ENCODE results near the gene GAN.

GAN gene, protein sequence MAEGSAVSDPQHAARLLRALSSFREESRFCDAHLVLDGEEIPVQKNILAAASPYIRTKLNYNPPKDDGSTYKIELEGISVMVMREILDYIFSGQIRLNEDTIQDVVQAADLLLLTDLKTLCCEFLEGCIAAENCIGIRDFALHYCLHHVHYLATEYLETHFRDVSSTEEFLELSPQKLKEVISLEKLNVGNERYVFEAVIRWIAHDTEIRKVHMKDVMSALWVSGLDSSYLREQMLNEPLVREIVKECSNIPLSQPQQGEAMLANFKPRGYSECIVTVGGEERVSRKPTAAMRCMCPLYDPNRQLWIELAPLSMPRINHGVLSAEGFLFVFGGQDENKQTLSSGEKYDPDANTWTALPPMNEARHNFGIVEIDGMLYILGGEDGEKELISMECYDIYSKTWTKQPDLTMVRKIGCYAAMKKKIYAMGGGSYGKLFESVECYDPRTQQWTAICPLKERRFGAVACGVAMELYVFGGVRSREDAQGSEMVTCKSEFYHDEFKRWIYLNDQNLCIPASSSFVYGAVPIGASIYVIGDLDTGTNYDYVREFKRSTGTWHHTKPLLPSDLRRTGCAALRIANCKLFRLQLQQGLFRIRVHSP

DNA sequence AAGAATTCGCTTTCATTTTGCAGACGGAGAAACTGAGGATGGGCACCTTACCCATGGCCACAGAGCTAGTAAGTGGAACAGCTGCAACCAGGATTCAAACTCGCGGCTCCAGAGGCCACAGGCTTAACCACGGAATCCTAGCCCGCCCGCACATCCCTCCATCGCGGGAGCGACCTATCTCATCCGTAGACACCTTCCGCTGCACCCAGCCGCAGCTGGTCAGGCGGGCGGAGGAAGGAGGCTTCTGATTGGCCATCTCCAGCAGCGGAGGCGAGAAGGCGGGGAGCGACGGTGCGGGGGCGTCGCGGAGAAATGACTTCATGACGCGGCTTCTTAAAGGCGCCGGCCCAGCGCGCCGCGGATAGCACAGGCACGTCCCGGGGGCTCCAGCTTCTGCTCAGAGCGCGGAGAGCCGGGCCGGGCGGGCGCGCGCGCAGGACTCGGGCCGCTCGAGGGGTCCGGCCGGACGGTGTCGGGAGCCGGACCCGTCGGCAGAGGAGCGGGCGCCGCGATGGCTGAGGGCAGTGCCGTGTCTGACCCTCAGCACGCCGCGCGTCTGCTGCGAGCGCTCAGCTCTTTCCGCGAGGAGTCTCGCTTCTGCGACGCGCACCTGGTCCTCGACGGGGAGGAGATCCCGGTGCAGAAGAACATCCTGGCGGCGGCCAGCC lies at the start of gene GAN:
Gene GAN, plus strand, starts transcription at position 360 of the 668 bp plus-strand sequence. Its CDS starts 152 bp downstream, at position 512.
- DNase-seq: peak; percentile 91

DNA sequence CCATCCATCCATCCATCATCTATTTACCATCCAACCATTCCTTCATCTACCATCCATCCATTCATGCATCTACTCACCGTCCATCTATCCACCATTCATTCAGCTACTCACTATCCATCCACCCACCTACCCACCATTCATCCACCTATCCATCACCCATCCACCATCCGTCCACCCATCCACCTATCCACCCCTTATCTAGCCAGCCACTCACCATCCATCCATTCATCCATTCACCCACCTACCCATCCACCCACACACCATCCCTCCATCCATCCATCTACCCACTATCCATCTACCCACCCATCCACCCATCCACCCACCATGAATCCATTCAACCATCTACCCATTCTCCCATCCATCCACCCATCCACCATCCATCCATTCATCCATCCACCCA lies 49.7 kb upstream of the GAN start:
- no peak for DNase-seq

DNA sequence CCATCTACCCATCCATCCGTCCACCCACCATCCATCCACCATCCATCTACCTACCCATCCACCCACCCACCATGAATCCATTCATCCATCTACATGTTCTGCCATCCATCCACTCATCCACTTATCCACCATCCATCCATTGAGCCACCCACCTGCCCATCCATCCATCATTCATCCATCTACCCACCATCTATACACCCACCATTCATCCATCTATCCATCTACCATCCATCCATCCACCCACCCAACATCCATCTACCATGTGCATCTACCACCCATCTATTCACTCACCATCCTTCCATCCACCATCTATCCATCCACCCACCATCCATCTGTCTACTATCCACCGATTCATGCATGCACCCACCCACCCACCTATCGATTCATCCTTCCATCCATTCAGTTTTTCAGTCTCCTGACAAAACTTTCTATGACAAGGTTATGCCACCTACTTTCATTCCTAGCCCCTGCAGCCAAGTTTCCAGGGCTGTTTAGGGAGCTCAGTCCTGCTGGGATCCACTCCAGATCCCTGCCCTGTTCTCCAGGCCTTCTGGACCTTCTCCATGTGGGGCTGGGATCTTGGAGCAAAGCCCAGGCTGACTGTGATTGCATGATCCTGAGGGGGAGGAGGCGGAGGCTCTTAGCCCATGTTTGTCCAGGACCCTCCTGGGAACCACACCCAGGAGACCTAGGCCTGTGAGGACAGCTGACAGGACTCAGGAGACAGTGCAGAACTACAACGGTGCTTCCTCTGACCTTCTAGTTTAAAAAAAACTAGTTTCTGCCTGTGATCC lies 48.9 kb upstream of the GAN start:
- no peak for DNase-seq

DNA sequence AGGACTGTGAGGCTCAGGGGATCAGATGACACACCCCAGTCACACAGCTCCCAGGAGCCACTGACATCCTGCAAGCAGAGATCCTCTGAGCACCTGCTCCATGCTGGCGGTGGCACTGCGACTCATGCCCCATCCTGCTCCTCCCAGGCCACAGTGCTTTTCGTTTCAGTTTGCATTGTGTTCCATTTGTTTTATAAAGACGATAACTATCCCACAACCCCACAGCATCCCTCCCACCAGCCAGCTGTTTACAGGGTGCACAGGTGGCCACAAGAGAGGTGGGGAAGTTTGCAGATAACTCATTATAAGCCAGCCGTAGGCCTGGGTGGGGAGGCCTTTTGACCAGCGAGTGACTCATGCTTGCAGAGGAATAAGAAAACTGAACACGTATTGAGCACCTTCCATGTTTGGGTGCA lies 48.1 kb upstream of the GAN start:
- DNase-seq: no peak

DNA sequence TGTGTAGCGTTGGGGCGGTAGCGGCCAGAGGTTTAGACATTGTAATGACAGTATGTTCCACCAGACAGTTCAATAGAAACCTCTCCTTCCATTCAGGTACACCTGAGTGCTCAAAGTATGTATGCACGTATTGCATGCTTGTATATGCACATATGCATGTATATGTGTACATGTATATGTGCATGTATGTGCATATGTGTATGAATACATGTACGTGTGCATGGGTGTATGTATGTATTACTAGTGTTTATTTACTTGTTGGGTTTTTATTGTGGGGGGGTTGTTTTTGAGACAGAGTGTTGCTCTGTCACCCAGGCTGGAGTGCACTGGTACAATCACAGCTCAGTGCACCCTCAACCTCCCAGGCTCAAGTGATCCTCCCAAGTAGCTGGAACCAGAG lies 46.3 kb upstream of the GAN start:
- DNase-seq: no peak

DNA sequence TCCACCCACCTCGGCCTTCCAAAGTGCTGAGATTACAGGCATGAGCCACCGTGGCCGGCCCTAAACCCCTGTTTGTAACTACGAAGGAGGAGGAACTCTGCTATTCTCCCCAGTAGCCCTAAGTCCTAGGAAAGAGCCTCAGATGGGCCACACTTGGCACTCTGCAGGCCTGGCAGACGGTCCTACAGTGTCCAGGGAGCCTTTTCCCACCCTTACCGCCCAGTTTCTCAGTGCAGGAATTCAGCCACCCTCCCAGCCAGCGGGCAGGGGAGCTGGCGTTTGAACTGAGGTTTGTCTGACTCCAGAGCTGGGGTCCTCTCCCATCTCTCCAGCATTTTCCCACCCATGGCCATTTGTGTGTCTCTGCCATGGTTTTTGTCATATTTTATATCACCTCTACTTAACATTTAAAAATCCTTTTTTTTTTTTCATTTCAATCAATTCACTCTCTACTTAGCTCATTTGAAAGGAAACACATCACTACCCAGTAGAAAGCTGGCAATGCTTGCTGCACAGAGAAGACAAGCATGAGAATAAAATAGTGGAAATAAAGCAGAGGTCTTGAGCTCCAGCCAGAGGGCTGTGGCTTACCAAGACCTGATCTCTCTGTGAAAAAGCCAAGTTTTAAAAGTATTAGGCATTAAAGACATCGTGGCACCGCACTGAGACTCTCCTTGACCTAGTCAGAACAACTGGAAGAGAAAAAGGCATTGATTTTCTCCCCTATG lies 41.4 kb upstream of the GAN start:
- no peak for DNase-seq

DNA sequence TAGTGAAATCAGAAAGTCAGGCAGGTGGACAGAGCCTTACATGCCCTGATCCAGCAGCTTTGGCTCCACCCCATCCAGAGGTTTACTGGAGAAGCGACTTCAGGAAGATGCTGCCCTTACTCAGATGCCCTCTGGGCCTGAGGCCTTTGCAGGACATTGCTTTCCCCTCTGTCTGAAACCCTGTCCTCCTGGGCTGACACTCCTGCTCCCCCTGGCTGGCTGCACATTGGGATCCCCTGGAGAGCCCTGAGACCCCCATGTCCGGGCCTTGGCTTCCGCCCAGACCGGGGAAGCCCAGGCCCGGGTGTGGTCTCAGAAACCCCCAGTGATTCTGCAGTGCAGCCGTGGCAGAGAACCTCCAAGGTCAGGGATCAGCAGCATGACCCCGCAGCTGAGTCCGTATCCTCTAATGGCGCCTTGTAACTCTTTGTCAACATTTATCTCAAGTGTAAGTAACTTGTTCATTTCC lies 39.7 kb upstream of the GAN start:
- no peak for DNase-seq

DNA sequence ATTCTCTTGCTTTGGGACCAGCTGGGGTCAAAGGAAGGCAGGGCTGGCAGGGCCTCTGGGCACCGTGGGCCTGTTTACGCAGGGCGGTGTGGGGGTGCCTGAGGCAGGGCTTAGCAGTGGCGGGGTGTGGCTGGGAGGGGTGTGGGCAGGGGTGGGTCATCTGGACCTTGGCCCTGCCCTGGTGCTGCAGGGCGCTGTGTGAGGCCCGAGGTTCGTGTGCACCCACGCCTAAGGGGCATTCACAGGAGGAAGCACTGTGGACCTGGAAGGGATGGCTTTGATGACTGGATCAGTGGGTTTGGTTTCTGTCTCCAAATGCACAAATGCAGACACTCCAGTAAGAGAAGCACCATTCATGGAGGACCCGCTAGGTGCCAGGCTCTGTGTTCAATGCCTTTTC lies 39.0 kb upstream of the GAN start:
- no peak for DNase-seq

DNA sequence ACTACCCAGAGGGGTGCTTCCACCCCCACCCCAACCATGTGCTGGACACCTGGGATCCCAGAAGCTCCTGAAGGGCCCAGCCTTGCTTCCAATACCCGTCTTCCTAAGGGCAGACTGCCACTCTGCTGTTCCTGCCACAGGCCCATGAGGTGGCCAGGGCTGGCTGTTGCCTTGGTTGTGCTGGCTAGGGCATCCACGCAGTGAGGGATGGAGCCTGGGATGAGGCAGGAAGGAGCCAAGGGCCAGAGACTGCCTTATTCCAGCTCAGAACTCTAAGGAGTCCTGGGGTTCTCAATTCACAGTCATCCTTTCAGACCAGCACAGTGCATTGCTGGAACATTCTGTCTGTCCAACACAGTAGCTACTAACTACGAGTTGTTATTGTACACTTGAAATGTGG lies 38.4 kb upstream of the GAN start:
- DNase-seq: no peak

DNA sequence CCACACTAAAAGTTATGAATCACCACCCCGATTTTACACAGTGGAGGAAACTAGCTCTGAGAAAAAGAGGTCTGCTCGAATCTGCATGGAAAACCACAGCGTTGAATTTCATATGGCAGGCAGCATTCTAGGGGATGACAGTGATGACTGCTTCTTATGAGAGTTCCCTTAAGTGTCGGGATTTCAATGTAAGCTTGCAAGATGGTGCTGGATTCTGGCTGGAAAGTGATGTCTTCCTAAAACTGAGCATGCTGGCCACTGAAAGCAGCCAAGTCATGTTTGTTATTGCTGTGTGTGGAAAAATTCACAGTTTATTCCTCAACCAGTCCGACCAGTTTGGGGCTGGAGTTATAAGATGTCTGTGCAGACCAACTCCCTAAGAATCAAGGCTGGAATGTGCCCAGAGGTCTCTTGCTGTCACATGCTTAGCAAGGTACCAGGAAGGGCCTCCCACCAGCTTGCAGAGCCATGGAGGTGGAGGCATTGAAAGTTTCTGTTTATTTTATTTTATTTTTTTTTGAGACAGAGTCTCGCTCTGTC lies 37.2 kb upstream of the GAN start:
- DNase-seq: no peak

DNA sequence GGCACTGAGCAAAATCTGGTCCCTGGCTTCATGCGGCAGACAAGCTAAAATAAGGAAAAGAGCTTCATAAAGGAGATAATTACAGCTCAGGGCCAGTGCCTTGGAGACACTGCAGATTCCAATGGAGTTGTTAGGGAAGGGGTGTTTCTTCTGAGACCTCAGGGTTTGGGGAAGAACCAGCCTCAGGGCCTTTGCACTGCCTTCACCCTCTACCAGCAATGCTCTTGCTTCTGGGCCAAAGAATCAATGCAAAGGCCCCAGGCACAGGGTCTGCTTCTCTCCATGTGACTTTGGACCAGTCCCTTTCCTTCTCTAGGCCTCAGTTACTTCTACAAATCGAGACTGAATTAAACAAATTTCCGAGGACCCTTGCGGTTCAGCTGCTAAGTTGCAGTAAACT lies 36.2 kb upstream of the GAN start:
- DNase-seq: no peak

DNA sequence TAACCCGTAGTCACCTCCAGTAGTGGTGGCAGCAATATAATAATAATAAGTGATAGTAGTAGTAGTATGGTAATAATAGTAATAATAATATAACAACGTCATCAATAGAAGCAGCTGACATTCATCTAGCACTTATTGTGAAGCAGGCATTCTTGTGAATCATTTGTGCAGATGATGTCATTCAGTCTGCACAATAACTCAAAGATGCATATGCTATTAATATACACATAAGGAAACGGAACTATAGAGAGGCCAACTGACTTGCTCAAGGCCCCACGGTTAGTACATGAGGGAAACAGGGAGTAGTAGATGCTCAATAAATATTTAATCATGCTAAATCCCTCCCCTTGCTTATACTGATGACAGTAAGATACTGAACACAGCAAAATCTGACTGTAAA lies 35.4 kb upstream of the GAN start:
- DNase-seq: no peak

DNA sequence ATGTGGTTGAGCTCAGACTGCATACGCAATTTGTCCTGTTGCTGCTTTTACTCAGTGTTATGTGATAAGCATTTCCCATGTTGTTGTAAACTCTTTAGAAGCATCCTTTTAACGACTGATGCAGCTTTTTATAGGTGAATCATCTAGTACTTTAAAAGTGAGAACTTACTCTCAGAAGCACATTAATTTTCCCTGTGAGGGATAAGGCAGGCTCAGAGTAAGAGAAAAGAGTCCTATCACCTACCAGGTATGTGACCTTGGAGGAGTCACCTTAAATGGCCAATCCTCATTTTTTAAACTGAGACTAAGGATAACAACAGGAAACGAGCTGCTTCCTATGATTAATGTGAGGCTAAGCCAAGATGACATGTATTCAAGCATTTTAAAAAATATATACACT lies 34.4 kb upstream of the GAN start:
- DNase-seq: no peak

DNA sequence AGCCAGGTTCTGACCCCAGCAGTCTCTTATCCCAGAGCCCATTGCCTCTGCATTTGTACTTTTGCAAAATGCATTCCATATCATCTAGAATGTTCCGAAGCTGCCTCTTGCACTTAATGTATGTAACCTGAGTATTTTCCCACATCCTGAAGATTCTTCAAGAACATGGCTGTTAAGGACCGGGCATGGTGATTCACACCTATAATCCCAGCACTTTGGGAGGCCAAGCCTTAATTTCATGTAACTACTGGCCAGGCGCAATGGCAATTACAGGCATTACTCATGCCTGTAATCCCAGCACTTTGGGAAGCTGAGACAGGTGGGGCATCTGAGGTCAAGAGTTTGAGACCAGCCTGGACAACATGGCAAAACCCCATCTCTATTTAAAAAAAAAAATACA lies 31.7 kb upstream of the GAN start:
- no peak for DNase-seq

DNA sequence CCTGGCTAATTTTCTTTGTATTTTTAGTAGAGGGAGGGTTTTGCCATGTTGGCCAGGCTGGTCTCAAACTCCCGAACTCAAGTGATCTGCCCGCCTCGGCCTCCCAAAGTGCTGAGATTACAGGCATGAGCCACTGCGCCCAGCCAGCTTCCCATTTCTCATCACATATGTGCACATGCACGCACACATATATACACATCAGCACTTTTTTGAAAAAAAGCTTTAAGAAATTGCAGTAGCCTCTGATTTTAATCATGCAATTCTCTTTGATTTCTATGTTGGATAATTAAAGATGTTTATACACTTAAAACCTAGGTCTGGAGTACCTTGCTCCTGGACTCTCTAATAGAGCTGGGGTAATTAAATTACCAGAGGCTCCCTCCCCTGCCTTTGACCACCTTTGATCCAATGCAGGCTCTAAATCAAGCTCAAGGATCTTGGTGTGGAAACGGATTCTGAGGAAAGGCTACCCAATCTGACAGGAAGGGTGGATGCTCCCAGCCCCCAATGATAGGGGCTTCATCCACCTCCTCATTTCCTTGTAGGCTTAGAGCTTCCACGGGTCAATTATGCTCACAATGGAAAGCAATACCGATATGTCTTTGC lies 29.7 kb upstream of the GAN start:
- DNase-seq: no peak

DNA sequence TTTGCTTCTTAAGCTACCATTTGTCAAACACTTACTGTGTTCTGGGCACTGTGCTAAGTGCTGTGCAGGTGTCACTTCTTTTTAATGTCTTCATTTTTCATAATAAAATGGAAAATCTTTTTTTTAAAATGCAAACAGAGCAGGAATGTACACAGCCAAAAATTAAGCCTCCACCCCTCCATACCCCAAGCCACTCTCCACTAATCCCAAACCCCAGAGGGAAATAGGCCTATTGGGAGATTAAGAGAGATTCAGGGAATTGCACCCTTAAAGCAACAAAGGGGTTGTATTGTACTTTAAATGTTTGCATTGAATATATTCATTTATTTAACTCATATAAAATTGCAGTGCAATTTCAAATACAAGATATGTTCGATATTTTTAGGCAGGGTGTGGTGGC lies 28.6 kb upstream of the GAN start:
- no peak for DNase-seq

DNA sequence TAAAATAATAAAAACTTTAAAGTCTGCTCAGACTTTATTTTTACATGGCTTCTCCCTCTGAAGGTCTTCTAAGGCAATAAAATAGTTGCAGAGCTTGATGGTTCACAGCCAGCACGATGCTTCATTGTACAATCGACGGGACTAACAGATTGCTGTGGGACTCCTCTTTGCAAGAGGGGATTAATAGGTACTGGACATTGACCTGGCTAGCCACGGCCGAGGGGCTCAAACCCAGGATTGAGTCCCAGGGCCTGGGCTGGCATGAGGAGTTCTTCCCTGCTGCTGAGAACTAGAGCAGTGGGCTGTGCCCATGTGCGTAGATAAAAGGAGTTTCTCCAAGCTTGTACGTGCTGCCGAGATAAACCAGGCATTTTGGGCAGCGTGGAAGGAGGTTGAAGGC lies 23.6 kb upstream of the GAN start:
- DNase-seq: no peak

DNA sequence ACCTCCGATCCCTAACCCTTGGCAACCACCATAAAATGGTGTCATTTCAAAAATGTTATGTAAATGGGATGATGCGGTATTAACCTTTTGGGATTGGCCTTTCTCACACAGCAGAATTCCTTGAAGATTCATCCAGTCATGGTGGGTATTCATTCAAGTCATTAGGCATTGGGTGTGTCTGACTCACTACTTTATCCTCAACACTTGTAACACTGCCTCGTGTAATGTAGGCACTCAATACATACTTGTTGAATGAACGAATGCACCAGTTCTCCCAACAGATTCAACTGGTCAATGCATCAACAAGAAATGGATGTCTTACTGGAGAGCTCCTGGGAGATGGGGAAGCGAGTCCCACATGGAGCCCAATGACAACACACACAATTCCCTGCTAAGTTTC lies 21.8 kb upstream of the GAN start:
- no peak for DNase-seq

DNA sequence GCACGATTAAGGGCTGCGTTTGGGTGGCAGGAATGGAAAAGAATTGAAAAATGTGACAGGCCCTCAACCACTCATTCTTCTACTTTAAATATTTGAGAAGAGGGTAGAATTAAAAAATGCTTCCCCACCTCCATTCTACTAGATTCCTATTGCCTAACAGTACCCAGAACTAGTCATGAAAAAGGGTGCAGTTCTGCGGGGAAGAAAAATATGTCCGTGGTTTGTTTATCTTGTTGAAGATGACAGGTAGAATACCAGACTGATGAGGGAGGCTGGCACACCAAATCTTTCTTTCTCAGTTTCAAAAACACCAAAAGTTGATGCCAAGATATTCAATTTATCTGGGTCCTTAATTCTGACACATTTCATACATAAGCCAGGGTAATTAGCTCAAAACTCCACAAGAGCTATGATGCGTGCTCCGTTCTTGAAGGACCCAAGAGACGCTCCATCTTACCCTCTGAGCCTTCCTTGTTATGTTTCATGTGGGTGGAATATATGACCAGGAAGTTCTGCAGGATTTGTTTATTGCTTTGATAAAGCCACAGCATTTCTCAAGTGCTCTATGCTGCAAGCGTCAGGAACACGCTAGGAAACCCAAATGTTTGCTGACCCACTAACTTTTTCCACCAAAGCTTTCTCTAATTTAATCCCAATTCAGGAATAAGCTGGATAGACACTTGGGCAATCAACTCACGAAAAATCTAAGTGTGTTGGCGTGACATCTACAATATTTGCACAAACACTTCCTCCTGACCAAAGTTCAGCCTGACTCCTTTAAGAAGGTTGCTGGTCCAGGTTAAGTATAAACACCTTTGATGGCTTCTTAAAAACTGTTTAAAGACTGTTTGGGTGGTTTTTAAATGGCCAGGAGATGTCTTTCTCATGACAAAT lies 20.6 kb upstream of the GAN start:
- DNase-seq: no peak

DNA sequence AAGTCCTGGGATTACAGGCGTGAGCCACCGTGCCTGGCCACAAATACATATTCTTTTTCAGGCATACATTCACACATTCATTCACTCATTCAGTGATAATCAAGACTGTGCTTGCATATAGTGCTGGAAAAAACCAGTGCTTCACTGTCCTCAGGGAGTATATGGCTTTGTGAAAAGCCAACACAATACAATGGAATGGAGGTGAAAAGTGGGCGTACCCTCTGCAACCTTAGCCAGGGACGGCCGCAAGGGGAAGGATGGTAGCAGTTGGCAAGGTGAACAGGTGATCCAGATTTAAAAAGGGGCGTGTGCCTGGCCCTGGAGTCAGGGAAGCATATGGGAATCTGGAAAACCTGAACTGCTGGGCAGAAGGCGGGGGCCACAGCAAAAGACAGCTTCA lies 18.1 kb upstream of the GAN start:
- no peak for DNase-seq

DNA sequence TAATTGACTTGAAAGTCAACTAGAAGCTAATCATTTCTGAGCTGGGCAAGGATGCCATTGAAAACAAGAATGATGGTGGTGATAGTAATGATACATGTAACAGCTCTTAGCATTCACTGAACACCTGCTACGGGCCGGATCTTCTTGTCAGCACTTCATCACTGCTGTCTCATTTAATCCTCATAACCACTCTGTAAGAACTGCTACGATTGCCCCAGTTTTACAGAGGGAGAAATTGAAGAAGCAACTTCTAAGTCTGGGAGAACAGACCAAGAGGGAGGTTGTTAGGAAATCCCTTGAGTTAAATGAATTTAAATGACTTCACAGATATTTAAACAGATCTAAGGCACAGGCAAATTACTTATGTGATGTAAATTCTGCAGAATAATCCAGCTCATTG lies 7.0 kb upstream of the GAN start:
- DNase-seq: no peak

Data from activated gamma-delta T cell treated with Interleukin-2 at 50 U/mL for 16 hours (primary cell).